Esophagus squamous epithelium (tissue), 4 donors: ENCODE data around the gene RELN.

Experiments
- POLR2A ChIP-seq, 4 donors: fragments of 450-650 bp; IDR thresholded peaks; one replicate each; pipeline ENCODE4 v1.6.1; 2017; ENCODE audit warnings: antibody characterized with exemption in 4 of 4, mild to moderate bottlenecking in 4 of 4, moderate library complexity in 3 of 4
- TF ChIP-seq, protein P1 (sequence below), 6 experiments: fragments of 450-650 bp in 4 of 6; fragments of 200-600 bp in 2 of 6; sonication (generic) in 2 of 6; IDR thresholded peaks; one replicate each; pipeline ENCODE4 v1.5.1; 2016 to 2019; ENCODE audit warnings: antibody characterized with exemption in 6 of 6, mild to moderate bottlenecking in 4 of 6, moderate library complexity in 4 of 6

DNA sequence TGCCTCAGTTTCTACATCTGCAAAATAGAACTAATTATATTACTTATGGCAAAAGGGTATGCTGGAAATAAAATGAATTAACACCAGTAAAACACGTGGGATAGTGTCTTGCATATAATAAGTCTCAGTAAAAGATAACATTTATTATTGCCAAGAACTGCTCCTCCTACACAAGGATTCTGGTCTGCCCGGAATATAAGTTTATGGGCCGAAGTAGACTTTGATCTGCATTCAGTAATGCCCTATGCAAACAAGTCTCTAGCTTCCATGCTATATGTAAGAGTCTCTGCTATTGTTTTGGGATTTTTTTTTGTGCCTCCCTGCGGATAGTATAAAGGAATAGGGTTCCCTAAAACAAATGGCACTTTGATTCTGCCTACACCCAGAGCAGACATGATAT, 417.9 kb downstream of the RELN start:
- TF ChIP-seq, protein P1, sequence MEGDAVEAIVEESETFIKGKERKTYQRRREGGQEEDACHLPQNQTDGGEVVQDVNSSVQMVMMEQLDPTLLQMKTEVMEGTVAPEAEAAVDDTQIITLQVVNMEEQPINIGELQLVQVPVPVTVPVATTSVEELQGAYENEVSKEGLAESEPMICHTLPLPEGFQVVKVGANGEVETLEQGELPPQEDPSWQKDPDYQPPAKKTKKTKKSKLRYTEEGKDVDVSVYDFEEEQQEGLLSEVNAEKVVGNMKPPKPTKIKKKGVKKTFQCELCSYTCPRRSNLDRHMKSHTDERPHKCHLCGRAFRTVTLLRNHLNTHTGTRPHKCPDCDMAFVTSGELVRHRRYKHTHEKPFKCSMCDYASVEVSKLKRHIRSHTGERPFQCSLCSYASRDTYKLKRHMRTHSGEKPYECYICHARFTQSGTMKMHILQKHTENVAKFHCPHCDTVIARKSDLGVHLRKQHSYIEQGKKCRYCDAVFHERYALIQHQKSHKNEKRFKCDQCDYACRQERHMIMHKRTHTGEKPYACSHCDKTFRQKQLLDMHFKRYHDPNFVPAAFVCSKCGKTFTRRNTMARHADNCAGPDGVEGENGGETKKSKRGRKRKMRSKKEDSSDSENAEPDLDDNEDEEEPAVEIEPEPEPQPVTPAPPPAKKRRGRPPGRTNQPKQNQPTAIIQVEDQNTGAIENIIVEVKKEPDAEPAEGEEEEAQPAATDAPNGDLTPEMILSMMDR (IDR thresholded peaks at IDR 0.05): no peak
- no peak for TF ChIP-seq POLR2A (IDR thresholded peaks at IDR 0.05)
